HG02571 (cell line): Measurements from ENCODE around the gene KDM2B.
A peak's percentile ranks its signal among the peaks of the same experiment; 100 is the strongest.

Experiments
- ATAC-seq: cut with Tn5 transposase; IDR thresholded peaks from one replicate; pipeline ENCODE4 v1.9.1; 2021; ENCODE audit warnings: mild to moderate bottlenecking, moderate library complexity; ENCODE audit not compliant: unreplicated experiment

The KDM2B gene

GRCh38 chr12:121532503-121533393 is 48.1 kb downstream of the KDM2B start:
- ATAC-seq = no peak

- ATAC-seq = no peak
Measured at GRCh38 chr12:121531356-121531750, 49.5 kb downstream of the KDM2B start.

- ATAC-seq = no peak
Measured at GRCh38 chr12:121530600-121531355, 50.0 kb downstream of the KDM2B start.

- no peak for ATAC-seq
Measured at GRCh38 chr12:121529184-121529583, 51.6 kb downstream of the KDM2B start.

GRCh38 chr12:121525411-121525810 is 55.4 kb downstream of the KDM2B start:
- ATAC-seq = no peak

- ATAC-seq = no peak
Measured at GRCh38 chr12:121524196-121524916, 56.5 kb downstream of the KDM2B start.

- ATAC-seq = no peak
Measured at GRCh38 chr12:121523741-121524140, 57.1 kb downstream of the KDM2B start.

GRCh38 chr12:121522971-121523370 is 57.9 kb downstream of the KDM2B start:
- ATAC-seq = no peak

GRCh38 chr12:121520586-121521086 is 60.2 kb downstream of the KDM2B start:
- no peak for ATAC-seq

GRCh38 chr12:121520119-121520518 is 60.7 kb downstream of the KDM2B start:
- ATAC-seq = no peak

- no peak for ATAC-seq
Measured at GRCh38 chr12:121519227-121519626, 61.6 kb downstream of the KDM2B start.

GRCh38 chr12:121518656-121519055 is 62.2 kb downstream of the KDM2B start:
- ATAC-seq = no peak

- no peak for ATAC-seq
Measured at GRCh38 chr12:121516437-121517011, 64.3 kb downstream of the KDM2B start.

GRCh38 chr12:121515615-121516014 is 65.2 kb downstream of the KDM2B start:
- ATAC-seq = no peak

GRCh38 chr12:121514184-121514742 is 66.6 kb downstream of the KDM2B start:
- peak; percentile 22 for ATAC-seq

GRCh38 chr12:121513464-121514183 is 67.2 kb downstream of the KDM2B start:
- peak; percentile 62 for ATAC-seq

GRCh38 chr12:121512561-121512960 is 68.3 kb downstream of the KDM2B start:
- no peak for ATAC-seq

- ATAC-seq = no peak
Measured at GRCh38 chr12:121511916-121512315, 68.9 kb downstream of the KDM2B start.

- no peak for ATAC-seq
Measured at GRCh38 chr12:121509339-121509738, 71.5 kb downstream of the KDM2B start.

- no peak for ATAC-seq
Measured at GRCh38 chr12:121508533-121508932, 72.3 kb downstream of the KDM2B start.
